GM18858 (cell line): ENCODE results near the gene HSD17B14.
"Not testable (repeated sequence)": the region's sequence is repeated elsewhere in the genome, so short reads cannot be mapped to it uniquely, and the experiment has no call there.

Experiments used
- ATAC-seq: cut with Tn5 transposase; IDR thresholded peaks from one replicate; pipeline ENCODE4 v1.9.1; 2021; ENCODE audit not compliant: unreplicated experiment

The HSD17B14 gene

DNA sequence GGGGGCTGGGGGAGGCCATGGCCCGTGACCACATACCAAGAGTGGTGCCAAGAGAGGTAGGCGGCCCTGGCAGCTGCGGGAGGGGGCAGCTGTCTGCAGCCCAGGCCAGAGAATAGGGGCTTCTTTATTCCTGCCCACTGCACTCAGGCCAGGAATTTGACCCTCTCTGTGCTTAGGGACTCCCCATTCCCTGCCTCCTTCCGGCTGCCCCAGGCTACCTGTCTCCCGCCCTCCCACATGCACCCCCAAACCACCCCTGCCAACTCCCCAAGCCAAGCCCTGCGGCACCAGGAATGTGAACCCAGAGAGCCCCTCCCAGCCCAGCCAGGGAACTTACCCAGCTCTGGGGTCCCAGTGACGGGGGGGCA lies 31.4 kb upstream of the HSD17B14 start:
- no peak for ATAC-seq

DNA sequence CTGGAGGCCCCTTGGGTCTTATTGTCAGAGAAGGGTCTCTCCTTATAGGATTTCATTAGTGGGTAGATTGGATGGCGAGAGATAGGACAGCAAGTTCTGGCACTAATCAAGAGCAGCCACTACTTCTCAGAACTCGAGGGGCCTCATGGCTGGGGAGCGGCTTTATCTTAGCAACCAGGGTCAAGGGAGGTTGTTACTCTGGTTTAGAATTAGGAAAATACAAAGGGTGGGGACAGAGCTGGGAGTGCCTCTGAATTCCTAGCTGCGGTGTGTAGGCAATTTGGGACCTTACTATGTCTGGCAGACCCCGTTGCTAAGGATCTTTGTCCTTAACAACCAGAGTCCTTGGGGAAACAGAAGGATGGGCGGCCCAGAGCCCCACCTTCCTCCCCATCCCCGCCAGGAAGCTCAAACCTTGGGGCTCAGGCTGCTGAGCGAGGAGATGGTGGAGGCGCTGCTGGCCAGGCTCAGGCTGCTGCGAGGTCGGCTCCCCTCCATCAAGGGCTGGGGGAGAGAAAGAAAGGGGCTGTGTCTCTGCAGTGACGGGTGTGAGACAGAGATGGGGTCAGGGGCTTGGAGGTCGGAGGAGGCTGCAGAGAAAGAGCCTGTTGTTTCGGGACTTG lies 30.9 kb upstream of the HSD17B14 start:
- no peak for ATAC-seq

DNA sequence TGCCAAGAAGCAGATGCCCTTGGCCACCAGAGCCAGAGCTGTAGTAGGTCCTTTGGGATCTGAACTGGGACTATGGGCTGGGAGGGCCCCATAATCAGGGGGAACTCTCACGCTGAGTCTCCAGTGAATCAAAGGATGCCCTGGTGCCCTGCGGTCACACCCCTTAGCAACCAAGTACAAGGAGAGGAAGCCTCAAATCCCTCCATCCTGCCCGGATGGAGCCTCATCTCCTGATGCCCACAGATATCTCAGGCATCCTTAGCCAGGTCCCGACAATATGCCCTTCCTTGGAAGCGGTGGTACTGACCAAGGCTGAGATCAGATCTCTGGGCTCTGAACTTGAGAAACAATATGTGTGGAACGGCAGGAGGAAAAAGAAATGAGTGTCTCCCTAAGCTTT lies 30.4 kb upstream of the HSD17B14 start:
- no peak for ATAC-seq

DNA sequence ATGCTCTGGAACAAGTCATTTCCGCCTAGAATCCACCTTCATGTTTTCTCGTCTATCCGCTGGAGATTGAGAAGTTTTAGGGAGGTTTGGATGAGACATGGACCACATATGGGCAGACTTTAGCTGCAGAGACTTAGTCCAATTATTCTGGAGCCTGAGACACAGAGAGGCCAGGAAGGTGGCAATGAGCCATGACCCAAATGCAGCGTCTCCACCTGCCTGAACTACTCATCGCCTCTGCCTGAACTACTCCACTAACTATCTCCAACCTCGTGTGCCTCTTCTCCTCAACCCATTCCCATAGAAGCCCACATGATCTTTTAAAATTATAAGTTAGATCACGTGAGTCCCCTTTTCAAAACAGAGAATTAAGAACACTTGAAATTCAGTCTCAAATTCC lies 26.5 kb upstream of the HSD17B14 start:
- no peak for ATAC-seq

DNA sequence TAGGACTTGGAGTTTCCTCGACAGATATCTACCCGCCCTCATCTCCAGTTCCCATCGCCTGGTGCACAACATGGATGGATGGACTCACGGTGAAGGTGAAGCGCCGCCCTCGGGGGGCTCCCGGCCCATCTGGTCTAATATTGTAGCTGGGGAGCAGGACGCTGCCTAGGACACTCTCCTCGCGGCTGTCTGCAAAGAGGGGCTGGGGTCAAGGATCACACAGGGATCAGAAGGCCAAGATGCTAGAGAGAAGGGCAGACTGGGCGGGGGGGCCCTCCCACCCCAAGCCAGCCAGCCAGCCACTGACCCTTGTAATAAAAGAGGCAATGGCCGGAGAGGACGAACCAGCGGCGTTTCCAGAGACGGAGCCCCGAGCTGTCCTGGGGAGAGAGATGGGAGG lies 25.0 kb upstream of the HSD17B14 start:
- ATAC-seq: no peak

DNA sequence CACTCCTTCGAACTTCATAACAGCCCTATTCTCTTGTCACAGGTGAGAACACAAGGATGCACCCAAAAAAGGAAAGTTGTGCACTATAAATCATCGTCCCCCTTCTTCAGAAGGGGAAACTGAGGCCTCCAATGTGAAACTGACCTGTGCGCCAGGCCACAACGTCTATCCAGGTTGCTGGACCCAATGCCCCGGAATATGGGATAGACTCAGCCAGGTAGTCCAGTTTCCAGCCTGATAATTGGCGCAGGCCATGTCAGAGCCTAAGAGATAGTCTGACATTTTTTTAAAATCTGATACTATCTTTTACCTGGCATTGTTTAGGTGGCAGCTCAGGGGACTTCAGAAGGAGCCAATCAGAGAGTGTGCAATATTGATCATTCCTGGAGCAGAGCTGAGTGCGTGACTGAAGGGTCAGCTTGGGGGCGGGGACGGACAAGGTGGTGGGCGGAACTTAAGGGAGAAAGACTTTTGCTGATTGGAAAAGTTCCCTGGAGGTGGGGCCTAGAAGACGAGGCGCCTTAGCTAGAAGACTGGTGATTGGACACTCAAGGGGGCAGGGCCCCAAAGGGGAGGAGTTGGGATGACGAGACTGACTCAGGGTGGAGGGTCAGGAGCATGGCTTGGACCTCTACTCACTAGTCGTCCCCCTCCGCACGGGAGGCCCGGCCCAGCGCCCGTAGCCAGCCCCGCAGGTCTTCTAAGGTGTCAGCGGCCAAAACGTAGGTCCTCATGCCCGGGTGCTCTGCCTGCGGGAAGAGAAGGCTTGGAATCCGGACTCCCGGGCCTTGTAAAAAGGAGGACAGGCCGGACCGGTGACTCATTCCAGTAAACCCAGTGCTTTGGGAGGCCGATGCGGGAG lies 23.7 kb upstream of the HSD17B14 start:
- no peak for ATAC-seq

DNA sequence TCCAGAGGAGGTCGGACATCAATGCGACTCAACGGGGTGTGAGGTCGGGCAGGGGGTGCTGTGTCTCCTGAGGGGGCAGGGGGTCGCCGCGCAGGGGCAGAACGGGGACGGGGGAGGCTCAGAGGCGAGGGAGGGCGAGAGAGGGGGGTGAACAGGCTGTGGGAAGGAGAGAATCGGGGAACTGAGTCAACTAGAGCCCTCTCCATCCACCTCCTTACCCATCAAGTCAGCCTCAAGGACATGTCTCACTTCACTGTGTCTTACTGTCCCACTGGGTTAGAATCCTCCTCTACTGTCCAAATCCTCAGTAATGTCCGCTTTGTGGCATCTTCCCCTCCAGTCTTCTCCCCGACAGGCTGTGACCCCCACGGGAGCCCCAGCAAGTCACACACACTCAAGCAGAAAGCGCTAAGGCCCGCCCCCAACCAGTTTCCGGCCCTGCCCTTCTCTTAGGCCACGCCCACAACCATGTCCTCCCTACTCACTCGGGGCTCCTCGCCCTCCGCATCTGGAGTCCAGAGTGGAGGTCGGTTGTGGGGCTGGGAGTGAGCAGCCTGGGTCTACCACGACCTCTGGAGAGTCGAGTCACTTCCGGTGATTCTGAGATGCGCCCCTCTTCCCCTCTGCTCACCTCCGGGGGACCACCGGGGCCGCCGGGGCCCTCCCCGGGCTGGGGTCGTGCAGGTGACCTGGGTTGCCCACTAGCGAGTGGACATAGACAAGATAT lies 22.9 kb upstream of the HSD17B14 start:
- no peak for ATAC-seq

DNA sequence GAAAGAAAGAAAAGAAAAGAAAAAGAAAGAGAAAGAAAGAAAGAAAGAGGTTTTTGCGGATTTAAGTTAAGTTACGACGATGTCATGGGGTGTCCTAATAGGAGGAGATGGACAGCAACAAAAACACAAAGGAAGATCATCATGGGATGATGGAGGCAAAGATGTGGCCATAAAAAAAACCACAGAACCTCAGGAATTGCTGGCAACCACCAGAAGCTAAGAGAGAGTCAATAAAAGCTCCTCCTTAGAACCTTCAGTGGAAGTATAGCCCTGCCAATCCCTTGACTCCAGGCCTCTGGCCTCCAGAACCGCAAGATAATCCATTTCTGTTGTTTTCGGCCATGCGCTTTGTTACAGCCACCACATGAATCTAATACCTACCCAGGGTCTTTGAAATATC lies 20.6 kb upstream of the HSD17B14 start:
- no peak for ATAC-seq

DNA sequence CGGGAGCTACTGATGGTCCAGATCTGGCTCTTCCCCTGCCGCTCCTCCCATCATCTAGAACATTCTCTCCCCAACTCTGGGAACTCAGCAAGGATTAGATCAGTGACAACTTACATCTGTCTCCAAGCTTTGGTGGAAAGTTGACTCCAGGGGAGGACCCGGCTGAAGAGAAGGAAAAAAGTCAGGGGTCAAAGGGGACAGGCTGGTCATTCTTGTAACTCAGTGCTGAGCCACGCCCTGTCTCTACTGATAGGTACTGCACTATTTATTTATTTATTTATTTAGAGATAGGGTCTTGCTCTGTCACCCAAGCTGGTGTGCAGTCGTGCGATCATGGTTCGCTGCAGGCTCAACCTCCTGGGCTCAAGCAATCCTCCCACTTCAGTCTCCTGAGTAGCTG lies 17.8 kb upstream of the HSD17B14 start:
- no peak for ATAC-seq

DNA sequence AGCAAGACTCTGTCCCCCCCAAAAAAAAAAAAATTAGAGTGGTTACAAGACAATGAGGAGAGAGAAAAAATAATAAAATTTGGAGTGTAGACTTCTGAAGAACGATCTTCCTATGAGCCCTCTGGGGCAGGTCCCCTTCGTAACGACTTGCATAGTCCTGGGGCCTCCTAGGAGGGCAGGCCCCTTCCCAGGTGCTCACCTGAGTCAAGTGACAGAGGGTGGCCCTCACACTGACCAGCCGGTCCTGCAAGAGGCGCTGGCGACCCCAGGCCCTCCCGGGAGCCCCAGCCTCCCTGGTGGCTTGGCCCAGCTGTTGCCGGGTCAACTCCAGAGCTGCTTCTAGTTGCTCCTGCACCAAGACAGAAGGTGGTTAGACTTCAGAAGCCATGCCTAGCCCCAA lies 17.2 kb upstream of the HSD17B14 start:
- no peak for ATAC-seq

DNA sequence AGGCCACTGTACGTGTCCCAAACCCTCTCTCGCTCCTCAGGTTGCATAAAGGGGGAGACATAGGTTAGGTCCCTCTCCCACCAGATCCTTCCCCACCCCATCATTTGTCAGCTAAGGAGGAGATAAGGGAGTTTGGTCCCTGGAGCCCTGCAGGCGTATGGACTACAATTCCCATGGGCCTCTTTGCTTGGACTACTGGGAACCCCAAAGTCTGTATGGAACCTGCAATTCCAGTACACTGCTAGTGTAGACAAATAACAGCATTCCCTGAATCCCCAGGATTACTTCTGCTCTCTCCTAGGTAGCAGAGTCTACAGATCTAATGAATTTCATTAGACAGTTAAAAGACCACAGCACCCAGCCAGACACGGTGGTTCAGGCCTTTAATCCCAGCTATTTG lies 16.0 kb upstream of the HSD17B14 start:
- ATAC-seq: no peak

DNA sequence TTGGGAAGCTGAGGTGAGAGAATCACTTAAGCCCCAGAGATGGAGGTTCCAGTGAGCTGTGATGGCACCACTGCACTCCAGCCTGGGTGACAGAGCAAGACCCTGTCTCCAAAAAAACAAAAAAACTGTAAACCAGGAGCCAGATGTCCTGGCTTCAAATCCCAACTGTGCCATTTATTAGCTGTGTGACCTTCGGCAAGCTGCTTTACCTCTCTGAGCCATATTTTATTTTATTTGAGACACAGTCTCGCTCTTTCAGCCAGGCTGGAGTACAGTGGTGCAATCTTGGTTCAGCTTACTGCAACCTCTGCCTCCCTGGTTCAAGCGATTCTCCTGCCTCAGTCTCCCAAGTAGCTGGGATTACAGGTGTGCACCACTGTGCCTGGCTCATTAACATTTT lies 10.4 kb upstream of the HSD17B14 start:
- ATAC-seq: not testable (repeated sequence)

DNA sequence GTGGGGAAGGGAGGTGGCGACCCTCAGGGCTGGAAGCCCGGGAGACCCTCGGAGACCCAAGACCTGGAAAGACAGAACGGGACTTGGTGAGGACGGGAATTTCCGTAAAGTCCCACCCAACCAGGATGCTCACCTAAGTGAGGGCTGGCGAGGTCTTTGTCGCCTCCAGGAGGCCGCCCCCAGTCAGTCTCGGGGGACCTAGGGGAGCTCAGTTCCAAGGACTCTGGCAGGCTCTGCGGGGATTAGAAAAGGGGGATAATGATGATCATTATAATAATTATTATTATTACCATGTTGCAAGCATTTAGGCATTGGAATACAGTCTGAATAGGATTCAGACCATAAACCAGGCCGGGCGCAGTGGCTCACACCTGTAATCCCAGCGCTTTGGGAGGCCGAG lies 9.1 kb upstream of the HSD17B14 start:
- no peak for ATAC-seq

DNA sequence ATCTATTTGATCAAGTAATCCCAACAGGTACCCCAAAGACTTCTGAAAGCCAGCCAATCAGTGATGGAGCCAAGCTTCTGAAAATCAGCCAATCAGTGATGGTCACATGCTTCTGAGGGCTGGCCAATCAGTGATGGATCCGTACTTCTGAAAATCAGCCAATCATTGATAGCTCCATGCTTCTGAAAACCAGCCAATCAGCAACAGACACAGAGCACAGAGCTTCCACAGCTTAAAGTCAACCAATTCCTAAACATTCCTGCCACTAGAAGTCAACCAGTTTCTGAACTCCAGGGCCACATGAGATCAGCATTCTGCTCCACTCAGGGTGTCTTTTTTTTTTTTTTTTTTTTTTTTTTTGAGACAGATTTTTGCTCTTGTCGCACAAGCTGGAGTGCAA lies 8.2 kb upstream of the HSD17B14 start:
- no peak for ATAC-seq

DNA sequence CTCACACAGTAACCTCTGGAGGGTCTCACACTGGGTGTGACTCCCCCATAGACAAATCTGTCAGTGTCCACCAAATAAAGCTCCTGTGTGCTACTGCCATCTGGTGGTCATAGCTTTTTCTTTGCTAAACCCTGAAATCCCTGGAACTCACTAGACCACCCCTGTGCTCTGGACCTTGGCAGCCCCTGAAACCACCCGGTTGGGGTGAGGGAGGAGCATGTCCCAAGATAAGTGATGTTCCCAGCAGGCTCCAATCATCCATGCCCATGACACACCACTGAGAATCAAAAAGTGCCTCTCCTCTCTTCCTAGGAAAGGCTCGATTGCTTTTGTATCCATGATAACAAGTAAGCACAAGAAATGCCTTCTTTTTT lies 6.5 kb upstream of the HSD17B14 start:
- ATAC-seq: no peak

DNA sequence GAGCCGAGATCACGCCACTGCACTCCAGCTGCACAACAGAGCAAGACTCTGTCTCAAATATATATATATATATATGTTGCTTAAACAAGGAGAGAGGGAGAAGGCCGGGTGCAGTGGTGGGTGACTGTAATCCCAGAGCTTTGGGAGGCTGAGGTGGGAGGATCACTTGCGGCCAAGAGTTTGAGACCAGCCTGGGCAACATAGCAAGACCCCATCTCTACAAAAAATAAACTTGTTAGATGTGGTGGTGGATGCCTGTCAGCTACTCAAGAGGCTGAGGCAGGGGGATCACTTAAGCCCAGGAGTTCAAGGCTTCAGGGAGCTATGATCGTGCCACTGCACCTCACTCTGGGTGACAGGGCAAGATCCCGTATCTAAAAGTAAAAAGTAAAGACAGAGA lies 5.3 kb upstream of the HSD17B14 start:
- no peak for ATAC-seq

DNA sequence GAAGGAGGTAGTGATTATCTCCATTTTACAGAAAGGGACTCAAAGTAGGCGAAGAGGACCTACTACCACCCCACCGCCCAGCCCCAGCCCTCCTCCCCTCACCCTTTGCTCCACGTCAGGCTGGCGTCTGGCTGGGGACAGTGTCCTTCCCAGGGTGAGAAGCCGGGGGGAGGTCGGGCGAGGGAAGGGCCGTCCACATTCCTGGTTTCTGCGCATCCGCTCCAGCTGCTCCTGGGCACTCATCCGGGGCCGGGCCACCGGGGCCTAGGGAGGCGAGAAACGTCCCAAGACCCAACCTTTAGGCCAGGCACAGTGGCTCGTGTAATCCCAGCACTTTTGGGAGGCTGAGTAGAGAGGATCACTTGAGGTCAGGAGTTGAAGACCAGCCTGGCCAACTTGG lies 4.8 kb upstream of the HSD17B14 start:
- no peak for ATAC-seq

DNA sequence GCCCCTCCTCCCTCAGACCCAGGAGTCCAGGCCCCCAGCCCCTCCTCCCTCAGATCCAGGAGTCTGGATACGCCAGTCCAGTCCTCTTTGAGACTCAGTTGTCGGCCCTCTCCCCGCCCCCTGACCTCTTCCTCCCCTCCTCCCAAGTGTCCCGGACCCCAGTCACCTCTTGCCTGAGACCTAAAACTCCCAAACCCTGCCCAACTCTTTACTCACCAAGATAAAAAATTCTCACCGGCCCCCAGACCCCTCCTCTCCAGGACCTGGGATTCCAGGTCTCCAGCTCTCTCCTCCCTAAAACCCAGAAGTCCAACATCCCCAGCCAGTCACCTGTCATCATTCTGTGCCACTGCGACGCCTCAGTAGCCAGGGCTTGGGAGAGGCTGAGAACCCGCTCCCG lies 1.4 kb upstream of the HSD17B14 start:
- ATAC-seq: no peak

DNA sequence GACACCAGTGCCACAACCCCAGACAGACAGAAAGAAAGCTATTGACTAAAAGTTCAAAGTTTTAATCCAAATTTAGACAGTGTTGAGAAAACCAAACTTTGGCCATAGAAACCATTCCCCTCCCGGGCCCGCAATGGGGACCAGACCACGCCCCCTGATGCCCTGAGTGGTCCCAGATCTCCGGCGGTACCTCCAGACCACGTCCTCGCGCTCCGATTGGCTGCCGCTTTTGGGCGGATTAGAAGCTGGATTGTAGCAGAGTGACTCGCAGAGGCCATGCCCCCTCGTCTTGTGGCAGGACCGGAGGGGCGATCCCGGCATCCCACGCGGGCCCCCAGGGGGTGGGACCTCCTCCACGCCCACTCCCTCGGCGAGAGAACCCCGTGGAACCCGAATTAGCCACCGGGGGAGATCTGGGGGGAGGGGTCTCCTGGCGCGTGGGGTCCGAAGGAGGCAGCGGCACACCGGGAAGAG lies 797 bp upstream of the HSD17B14 start:
- ATAC-seq: no peak

DNA sequence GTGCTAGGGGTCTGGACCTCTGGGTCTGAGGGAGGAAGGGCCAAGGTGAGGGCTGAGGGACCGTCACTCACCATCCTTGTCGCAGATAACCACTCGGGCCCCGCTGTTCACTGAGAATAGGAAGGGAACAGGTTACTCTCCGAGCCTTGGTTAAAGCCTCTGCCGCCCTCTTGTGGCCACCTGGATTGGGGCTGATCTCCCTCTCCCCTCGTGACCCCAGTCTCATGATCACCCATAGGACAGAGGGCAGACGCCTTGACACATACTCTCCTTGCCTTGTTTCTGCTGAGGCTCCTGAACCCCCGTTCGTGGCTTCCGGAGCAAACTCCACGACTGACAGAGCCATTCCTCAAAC lies 580 bp downstream of the HSD17B14 start:
- no peak for ATAC-seq

DNA sequence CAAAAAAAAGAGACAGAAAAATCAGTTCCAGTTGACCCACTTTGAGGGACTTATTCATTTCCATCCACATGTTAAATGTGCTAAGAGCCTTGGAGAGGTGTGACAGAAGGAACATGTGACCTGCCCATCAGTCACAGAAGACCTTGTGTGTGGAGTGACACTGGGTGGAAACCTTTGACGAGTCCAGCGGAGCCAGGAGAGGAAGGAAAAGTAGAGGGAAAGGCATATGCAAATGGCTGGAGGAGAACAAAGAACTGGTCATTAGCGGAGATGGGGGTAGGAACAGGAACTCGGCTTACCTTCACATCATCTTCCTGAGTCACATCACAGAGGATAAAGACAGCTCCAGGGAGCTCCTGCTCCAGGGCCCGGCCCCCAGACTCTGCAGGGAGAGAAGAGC lies 2.3 kb downstream of the HSD17B14 start:
- ATAC-seq: no peak

DNA sequence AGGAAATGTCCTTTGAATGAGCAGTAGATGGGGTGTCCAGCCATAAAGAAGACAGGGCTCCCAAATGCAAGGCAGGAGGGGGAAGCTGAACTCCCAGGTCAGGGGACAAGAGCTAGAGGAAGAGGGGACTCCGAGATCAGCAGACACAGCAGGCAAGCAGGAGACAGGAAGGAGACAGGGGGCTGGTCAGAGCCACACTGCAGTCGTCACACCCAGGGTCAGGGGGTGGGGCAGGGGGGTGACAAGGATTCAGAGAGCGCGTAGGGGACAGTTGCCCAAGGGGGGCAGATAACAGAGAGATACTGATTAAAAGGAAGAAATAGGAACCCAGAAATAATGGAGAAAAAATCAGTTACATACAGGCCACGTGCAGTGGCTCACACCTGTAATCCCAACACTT lies 3.2 kb downstream of the HSD17B14 start:
- ATAC-seq: no peak
